NT2/D1 (cell line): ENCODE results near the gene ROBO2.

Experiments
- SUZ12 ChIP-seq: IDR thresholded peaks from 2 replicates; pipeline ENCODE4 v1.6.1; 2011; ENCODE audit not compliant: insufficient read length, insufficient read depth; ENCODE audit errors: extremely low read depth
- YY1 ChIP-seq: IDR thresholded peaks from 2 replicates; pipeline ENCODE4 v1.6.1; 2011; ENCODE audit not compliant: insufficient read length, insufficient read depth
- ZNF274 ChIP-seq: IDR thresholded peaks from 2 replicates; pipeline ENCODE4 v1.6.1; 2011; ENCODE audit warnings: mild to moderate bottlenecking, low read depth, low read length

GRCh38 chr3:76991165-76991564, 48.7 kb upstream of the ROBO2 start:
- TF ChIP-seq ZNF274 (no peak), YY1 (no peak), SUZ12 (no peak)
